Trophoblast cell (in vitro differentiated cells and primary cell): ENCODE data around the gene UIMC1.

Experiments used
- DNase-seq, 2 donors: peaks; one replicate each; pipeline ENCODE4 v3.0.0-alpha.2; 2016
- H2AFZ ChIP-seq: 2 replicates; pipeline ENCODE4 v1.6.1; 2013; ENCODE audit warnings: low read length, moderate library complexity, mild to moderate bottlenecking; ENCODE audit not compliant: insufficient read depth, poor library complexity
- H2AK5ac ChIP-seq: 2 replicates; pipeline ENCODE4 v1.6.1; 2013; ENCODE audit warnings: mild to moderate bottlenecking, low read length
- H2BK120ac ChIP-seq: 2 replicates; pipeline ENCODE4 v1.6.1; 2013; ENCODE audit warnings: low read length, mild to moderate bottlenecking, moderate library complexity; ENCODE audit not compliant: insufficient read depth, poor library complexity
- H2BK12ac ChIP-seq: 2 replicates; pipeline ENCODE4 v1.6.1; 2013; ENCODE audit warnings: mild to moderate bottlenecking, low read length, moderate library complexity
- H2BK5ac ChIP-seq: 2 replicates; pipeline ENCODE4 v1.6.1; 2013; ENCODE audit warnings: low read length, low read depth, moderate library complexity, mild to moderate bottlenecking; ENCODE audit not compliant: poor library complexity
- H3K14ac ChIP-seq: 2 replicates; pipeline ENCODE4 v1.6.1; 2013; ENCODE audit warnings: mild to moderate bottlenecking, low read length
- H3K18ac ChIP-seq: 2 replicates; pipeline ENCODE4 v1.6.1; 2013; ENCODE audit warnings: mild to moderate bottlenecking, low read length
- H3K23ac ChIP-seq: 2 replicates; pipeline ENCODE4 v1.6.1; 2013; ENCODE audit warnings: low read length
- H3K27ac ChIP-seq: 2 replicates; pipeline ENCODE4 v1.5.1; 2013; ENCODE audit warnings: low read depth, mild to moderate bottlenecking, inconsistent platforms, low read length, moderate library complexity
- H3K27me3 ChIP-seq: 2 replicates; pipeline ENCODE4 v1.6.1; 2013; ENCODE audit warnings: inconsistent platforms, mild to moderate bottlenecking, low read length, moderate library complexity; ENCODE audit not compliant: insufficient read depth
- H3K36me3 ChIP-seq, 2 experiments: 1 replicate in 1 of 2; 2 replicates in 1 of 2; pipeline ENCODE4 v1.6.1; 2013; ENCODE audit warnings: low read length in 2 of 2, mild to moderate bottlenecking in 2 of 2, moderate library complexity in 1 of 2; ENCODE audit not compliant: insufficient read depth in 2 of 2, control insufficient read depth in 1 of 2
- H3K4ac ChIP-seq: 2 replicates; pipeline ENCODE4 v1.6.1; 2013; ENCODE audit warnings: low read depth, mild to moderate bottlenecking, low read length, moderate library complexity
- H3K4me1 ChIP-seq, 2 experiments: 1 replicate in 1 of 2; 2 replicates in 1 of 2; pipeline ENCODE4 v1.6.1; 2013; ENCODE audit warnings: low read length in 2 of 2, mild to moderate bottlenecking in 2 of 2, moderate library complexity in 1 of 2; ENCODE audit not compliant: insufficient read depth in 2 of 2, control insufficient read depth in 1 of 2
- H3K4me2 ChIP-seq: 2 replicates; pipeline ENCODE4 v1.6.1; 2013; ENCODE audit warnings: inconsistent platforms, mild to moderate bottlenecking, low read length, moderate library complexity
- H3K4me3 ChIP-seq: 2 replicates; pipeline ENCODE4 v1.5.1; 2013; ENCODE audit warnings: mild to moderate bottlenecking, low read depth, low read length, inconsistent platforms
- H3K79me1 ChIP-seq: one replicate; pipeline ENCODE4 v1.6.1; 2013; ENCODE audit warnings: low read length
- H3K79me2 ChIP-seq: 2 replicates; pipeline ENCODE4 v1.6.1; 2013; ENCODE audit warnings: low read length, mild to moderate bottlenecking; ENCODE audit not compliant: control insufficient read depth, insufficient read depth, poor library complexity
- H3K9ac ChIP-seq: 2 replicates; pipeline ENCODE4 v1.6.1; 2013; ENCODE audit warnings: mild to moderate bottlenecking, low read length
- H3K9me3 ChIP-seq: 2 replicates; pipeline ENCODE4 v1.6.1; 2013; ENCODE audit warnings: low read depth, mild to moderate bottlenecking, control low read depth, inconsistent platforms, low read length; ENCODE audit not compliant: insufficient read depth
- H4K12ac ChIP-seq: 2 replicates; pipeline ENCODE4 v1.6.1; 2013; ENCODE audit warnings: low read depth, mild to moderate bottlenecking, low read length, moderate library complexity
- H4K8ac ChIP-seq: 2 replicates; pipeline ENCODE4 v1.6.1; 2013; ENCODE audit warnings: low read depth, mild to moderate bottlenecking, low read length, moderate library complexity
- H4K91ac ChIP-seq: one replicate; pipeline ENCODE4 v1.6.1; 2013; ENCODE audit warnings: low read depth, mild to moderate bottlenecking, low read length, moderate library complexity
- WGBS: extraction: QIAGEN DNeasy Blood & Tissue Kit; methylation state at CpG from one replicate; pipeline ENCODE4 v1.1.7; 2013; ENCODE audit warnings: missing lambda C conversion rate; ENCODE audit not compliant: insufficient read length, insufficient coverage; ENCODE audit errors: extremely low coverage; 5-methylcytosine and 5-hydroxymethylcytosine counted together

Gene UIMC1

GRCh38 chr5:176955895-176956294, 50.7 kb downstream of the UIMC1 start:
- H4K91ac ChIP-seq = no peak overlapping the region
- H2BK12ac ChIP-seq = no peak overlapping the region
- no peak overlapping the region for H3K23ac ChIP-seq

GRCh38 chr5:176954050-176954449, 52.5 kb downstream of the UIMC1 start:
- Histone ChIP-seq H2BK5ac (no peak overlapping the region), H3K27ac (no peak overlapping the region), H4K8ac (no peak overlapping the region), H3K4me3 (no peak overlapping the region), H2BK12ac (no peak overlapping the region), H2BK120ac (no peak overlapping the region), H3K14ac (no peak overlapping the region), H3K79me2 (no peaks in the 10 kb centered on the region), H3K18ac (no peak overlapping the region), H3K23ac (no peak overlapping the region), H3K9ac (no peak overlapping the region), H4K12ac (no peak overlapping the region), H3K27me3 (no peaks in the 10 kb centered on the region), H3K79me1 (no peaks in the 10 kb centered on the region), H3K4me2 (no peak overlapping the region), H4K91ac (no peak overlapping the region), H3K36me3 (peaks cover 9% of the 10 kb centered on the region in 2 experiments), H3K9me3 (no peaks in the 10 kb centered on the region), H2AFZ (no peak overlapping the region), H3K4me1 (no peaks in the 10 kb centered on the region), H2AK5ac (no peak overlapping the region), H3K4ac (no peak overlapping the region)
- no CpG with 5 or more reads among the region's 2 CpGs for WGBS
- DNase-seq = no peak

More at GRCh38 chr5:176955895-176956294, 50.7 kb downstream of the UIMC1 start:
- H2AFZ ChIP-seq = no peak overlapping the region
- no peak overlapping the region for H4K8ac ChIP-seq
- no peak overlapping the region for H3K14ac ChIP-seq
- H3K27me3 ChIP-seq = no peaks in the 10 kb centered on the region
- H3K4me1 ChIP-seq = no peaks in the 10 kb centered on the region
- no peak overlapping the region for H3K18ac ChIP-seq
- peaks cover 3% of the 10 kb centered on the region in 2 experiments for H3K36me3 ChIP-seq
- no peak overlapping the region for H3K9ac ChIP-seq
- H3K79me2 ChIP-seq = no peaks in the 10 kb centered on the region
- H3K27ac ChIP-seq = no peak overlapping the region
- no peak overlapping the region for H4K12ac ChIP-seq
- no peaks in the 10 kb centered on the region for H3K79me1 ChIP-seq
- H3K4me3 ChIP-seq = no peak overlapping the region
- DNase-seq = no peak
- H3K4ac ChIP-seq = no peak overlapping the region
- H2BK5ac ChIP-seq = no peak overlapping the region
- H2AK5ac ChIP-seq = no peak overlapping the region
- H2BK120ac ChIP-seq = no peak overlapping the region
- no peaks in the 10 kb centered on the region for H3K9me3 ChIP-seq
- H3K4me2 ChIP-seq = no peak overlapping the region

GRCh38 chr5:176952531-176953193, 53.9 kb downstream of the UIMC1 start:
- H3K14ac ChIP-seq = no peak overlapping the region
- H3K79me1 ChIP-seq = no peaks in the 10 kb centered on the region
- no peak overlapping the region for H3K27ac ChIP-seq
- no peak overlapping the region for H2BK120ac ChIP-seq
- no peaks in the 10 kb centered on the region for H3K9me3 ChIP-seq
- no peak overlapping the region for H4K8ac ChIP-seq
- H4K12ac ChIP-seq = no peak overlapping the region
- no peak overlapping the region for H2AFZ ChIP-seq
- H3K23ac ChIP-seq = no peak overlapping the region
- no peaks in the 10 kb centered on the region for H3K4me1 ChIP-seq
- H2BK12ac ChIP-seq = no peak overlapping the region
- peaks cover 9% of the 10 kb centered on the region in 2 experiments for H3K36me3 ChIP-seq
- no peak overlapping the region for H3K4ac ChIP-seq
- H3K4me2 ChIP-seq = no peak overlapping the region
- H3K79me2 ChIP-seq = no peaks in the 10 kb centered on the region
- no peaks in the 10 kb centered on the region for H3K27me3 ChIP-seq
- no peak overlapping the region for H3K18ac ChIP-seq
- H2BK5ac ChIP-seq = no peak overlapping the region
- DNase-seq = no peak
- no CpG with 5 or more reads among the region's 7 CpGs for WGBS
- no peak overlapping the region for H4K91ac ChIP-seq
- H3K9ac ChIP-seq = no peak overlapping the region
- H3K4me3 ChIP-seq = no peak overlapping the region
- H2AK5ac ChIP-seq = no peak overlapping the region

GRCh38 chr5:176948458-176948857, 58.1 kb downstream of the UIMC1 start:
- Histone ChIP-seq H2BK5ac (no peak overlapping the region), H2BK12ac (no peak overlapping the region), H2BK120ac (no peak overlapping the region), H3K9me3 (no peaks in the 10 kb centered on the region), H2AK5ac (no peak overlapping the region), H3K23ac (no peak overlapping the region), H4K8ac (no peak overlapping the region), H3K79me1 (no peaks in the 10 kb centered on the region), H3K27me3 (no peaks in the 10 kb centered on the region), H4K12ac (no peak overlapping the region), H3K4me3 (no peak overlapping the region), H4K91ac (no peak overlapping the region), H3K4ac (no peak overlapping the region), H3K14ac (no peak overlapping the region), H3K18ac (no peak overlapping the region), H3K4me1 (peaks cover 5% of the 10 kb centered on the region in 2 experiments), H2AFZ (no peak overlapping the region), H3K79me2 (no peaks in the 10 kb centered on the region), H3K36me3 (peaks cover 7 to 11% of the 10 kb centered on the region in 2 experiments), H3K9ac (no peak overlapping the region), H3K27ac (no peak overlapping the region), H3K4me2 (no peak overlapping the region)
- no peak for DNase-seq
- WGBS = no CpG with 5 or more reads among the region's 1 CpG
